ENCODE data around the gene DNAJB8. TPM values are rescaled to one million over a fixed set of nuclear protein-coding genes. Genes with fewer than 3 reads are reported as not detected.

The DNAJB8 gene
- total and polyA plus RNA-seq, 4 donors = not detected

DNA sequence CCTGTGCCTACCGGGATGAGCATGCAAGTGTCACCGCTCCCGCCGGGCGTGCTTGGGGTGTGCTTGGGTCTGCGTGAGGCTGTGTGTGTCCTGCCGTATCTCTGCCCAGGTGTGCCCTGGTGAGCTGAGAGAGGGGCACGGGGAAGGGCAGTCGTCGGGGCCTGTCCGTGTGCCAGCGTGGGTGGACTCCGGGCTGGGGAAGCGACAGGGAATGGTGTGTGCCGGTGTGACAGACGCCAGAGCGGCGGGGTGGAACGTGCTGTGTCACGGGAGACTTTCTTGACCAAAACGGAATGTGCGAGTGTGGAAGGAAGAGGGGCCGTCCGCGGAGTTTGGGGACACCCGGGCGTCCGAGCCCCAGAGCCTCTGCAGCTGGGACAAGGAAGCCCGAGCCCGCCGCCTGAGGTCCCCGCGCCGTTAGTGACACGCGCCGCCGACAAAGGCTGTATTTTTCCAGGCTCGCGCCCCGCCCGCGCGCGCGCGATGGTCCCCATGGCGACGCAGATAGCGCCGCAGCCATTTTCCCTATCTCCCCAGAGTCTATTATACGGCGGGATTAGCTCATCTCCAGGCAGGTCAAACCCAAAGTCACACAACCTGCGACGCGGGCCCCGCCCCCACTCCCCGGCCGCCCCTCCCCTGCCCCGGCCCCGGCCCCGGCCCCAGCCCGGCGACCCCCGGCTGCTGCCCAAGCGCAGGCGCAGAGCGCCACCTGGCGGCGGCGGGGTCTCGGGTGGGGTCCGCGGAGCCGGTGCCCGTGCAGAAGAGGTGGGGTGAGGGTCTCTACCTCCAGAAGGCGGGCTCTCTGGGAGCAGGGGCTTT is 30.8 kb upstream of the DNAJB8 start:
- H3K9ac ChIP-seq (ENCODE audit: low read depth in 1 of 2, low read length in 2 of 2) = no peak overlapping the region
- WGBS = 3% methylated on average over 77 of the region's 77 CpGs

DNA sequence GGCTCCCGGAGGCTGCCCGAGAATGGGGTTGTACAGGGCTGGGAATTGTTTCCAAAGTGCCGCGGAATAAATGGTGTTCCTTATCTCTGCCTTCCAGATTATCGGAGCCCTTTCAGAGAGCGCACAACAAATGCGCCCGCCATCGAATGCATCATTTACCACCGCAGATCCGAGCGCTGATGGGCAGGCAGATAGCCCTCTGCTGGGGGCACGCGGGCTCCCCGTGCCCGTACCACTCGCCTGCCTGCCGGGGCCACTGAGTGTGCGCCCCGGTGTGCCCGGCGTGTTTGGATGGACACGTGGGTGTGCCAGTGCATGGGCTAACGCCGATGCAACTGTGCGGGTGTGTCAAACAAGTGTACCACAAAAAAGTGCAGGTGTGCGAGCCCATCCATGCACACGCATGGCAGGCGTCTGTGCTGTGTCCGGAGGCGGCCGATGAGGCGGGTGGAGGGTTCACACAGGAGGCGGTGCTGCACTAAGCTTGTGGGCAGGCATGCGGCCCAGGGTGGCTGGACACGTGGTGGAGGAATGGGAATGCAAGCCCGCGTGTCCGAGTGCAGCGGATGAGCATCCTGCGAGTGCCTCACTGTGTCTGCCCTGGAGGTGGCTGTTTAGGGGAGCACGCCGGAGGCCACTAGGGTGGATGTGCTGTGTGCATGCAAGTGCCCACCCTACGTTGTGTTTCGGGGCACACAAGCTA is 30.1 kb upstream of the DNAJB8 start:
- Histone ChIP-seq H3K4me1 (ENCODE audit: control insufficient read depth in 4 of 4, insufficient read depth in 4 of 4, low read length in 3 of 4) (peaks cover 12 to 22% (median 13%) of the 10 kb centered on the region in 4 donors), H3K27me3 (ENCODE audit: control insufficient read depth in 4 of 4, insufficient read depth in 4 of 4, low read length in 3 of 4) (peaks cover 2 to 21% (median 7%) of the 10 kb centered on the region in 4 donors), H3K36me3 (ENCODE audit: control insufficient read depth in 4 of 4, insufficient read depth in 3 of 4, low read depth in 1 of 4, low read length in 3 of 4) (no peaks in the 10 kb centered on the region), H3K27ac (ENCODE audit: low read depth in 1 of 2, low read length in 2 of 2) (no peak overlapping the region), H3K4me3 (ENCODE audit: low read depth in 1 of 3, low read length in 3 of 3) (peak overlapping the region in 1 of 3 donors; percentile 62), H3K9me3 (ENCODE audit: control insufficient read depth in 4 of 4, low read length in 3 of 4) (no peaks in the 10 kb centered on the region), H3K9ac (ENCODE audit: low read depth in 1 of 2, low read length in 2 of 2) (peak overlapping the region in 1 of 2 donors; percentile 14)
- WGBS = 15% methylated on average over 45 of the region's 45 CpGs
- no peak for DNase-seq (ENCODE audit: low spot score)
- TF ChIP-seq HNF4G (IDR thresholded peaks at IDR 0.05) = no peak
- TF ChIP-seq, protein P1, sequence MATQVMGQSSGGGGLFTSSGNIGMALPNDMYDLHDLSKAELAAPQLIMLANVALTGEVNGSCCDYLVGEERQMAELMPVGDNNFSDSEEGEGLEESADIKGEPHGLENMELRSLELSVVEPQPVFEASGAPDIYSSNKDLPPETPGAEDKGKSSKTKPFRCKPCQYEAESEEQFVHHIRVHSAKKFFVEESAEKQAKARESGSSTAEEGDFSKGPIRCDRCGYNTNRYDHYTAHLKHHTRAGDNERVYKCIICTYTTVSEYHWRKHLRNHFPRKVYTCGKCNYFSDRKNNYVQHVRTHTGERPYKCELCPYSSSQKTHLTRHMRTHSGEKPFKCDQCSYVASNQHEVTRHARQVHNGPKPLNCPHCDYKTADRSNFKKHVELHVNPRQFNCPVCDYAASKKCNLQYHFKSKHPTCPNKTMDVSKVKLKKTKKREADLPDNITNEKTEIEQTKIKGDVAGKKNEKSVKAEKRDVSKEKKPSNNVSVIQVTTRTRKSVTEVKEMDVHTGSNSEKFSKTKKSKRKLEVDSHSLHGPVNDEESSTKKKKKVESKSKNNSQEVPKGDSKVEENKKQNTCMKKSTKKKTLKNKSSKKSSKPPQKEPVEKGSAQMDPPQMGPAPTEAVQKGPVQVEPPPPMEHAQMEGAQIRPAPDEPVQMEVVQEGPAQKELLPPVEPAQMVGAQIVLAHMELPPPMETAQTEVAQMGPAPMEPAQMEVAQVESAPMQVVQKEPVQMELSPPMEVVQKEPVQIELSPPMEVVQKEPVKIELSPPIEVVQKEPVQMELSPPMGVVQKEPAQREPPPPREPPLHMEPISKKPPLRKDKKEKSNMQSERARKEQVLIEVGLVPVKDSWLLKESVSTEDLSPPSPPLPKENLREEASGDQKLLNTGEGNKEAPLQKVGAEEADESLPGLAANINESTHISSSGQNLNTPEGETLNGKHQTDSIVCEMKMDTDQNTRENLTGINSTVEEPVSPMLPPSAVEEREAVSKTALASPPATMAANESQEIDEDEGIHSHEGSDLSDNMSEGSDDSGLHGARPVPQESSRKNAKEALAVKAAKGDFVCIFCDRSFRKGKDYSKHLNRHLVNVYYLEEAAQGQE (IDR thresholded peaks at IDR 0.05) = no peak
- TF ChIP-seq YY1 (IDR thresholded peaks at IDR 0.05) = no peak
- TF ChIP-seq RXRA (IDR thresholded peaks at IDR 0.05) = no peak
- TF ChIP-seq TAF1 (conservative IDR thresholded peaks at IDR 0.05) = no peak
- TF ChIP-seq JUND (IDR thresholded peaks at IDR 0.05) = no peak
- TF ChIP-seq, protein P2, sequence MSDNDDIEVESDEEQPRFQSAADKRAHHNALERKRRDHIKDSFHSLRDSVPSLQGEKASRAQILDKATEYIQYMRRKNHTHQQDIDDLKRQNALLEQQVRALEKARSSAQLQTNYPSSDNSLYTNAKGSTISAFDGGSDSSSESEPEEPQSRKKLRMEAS (IDR thresholded peaks at IDR 0.05) = no peak
- no peak for TF ChIP-seq EGR1 (IDR thresholded peaks at IDR 0.05; ENCODE audit: low read depth in 2 of 2)
- no peak for TF ChIP-seq CTCF (IDR thresholded peaks at IDR 0.05; ENCODE audit: low read depth, low read length, missing input control)
- no peak for TF ChIP-seq FOXA2 (IDR thresholded peaks at IDR 0.05)
- no peak for TF ChIP-seq SP1 (IDR thresholded peaks at IDR 0.05)
- TF ChIP-seq FOXA1 (IDR thresholded peaks at IDR 0.05) = no peak
- TF ChIP-seq, protein P3, sequence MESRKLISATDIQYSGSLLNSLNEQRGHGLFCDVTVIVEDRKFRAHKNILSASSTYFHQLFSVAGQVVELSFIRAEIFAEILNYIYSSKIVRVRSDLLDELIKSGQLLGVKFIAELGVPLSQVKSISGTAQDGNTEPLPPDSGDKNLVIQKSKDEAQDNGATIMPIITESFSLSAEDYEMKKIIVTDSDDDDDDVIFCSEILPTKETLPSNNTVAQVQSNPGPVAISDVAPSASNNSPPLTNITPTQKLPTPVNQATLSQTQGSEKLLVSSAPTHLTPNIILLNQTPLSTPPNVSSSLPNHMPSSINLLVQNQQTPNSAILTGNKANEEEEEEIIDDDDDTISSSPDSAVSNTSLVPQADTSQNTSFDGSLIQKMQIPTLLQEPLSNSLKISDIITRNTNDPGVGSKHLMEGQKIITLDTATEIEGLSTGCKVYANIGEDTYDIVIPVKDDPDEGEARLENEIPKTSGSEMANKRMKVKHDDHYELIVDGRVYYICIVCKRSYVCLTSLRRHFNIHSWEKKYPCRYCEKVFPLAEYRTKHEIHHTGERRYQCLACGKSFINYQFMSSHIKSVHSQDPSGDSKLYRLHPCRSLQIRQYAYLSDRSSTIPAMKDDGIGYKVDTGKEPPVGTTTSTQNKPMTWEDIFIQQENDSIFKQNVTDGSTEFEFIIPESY (IDR thresholded peaks at IDR 0.05) = no peak
- no peak for TF ChIP-seq GABPA (IDR thresholded peaks at IDR 0.05 in 1 of 2, conservative IDR thresholded peaks at IDR 0.05 in 1 of 2)
- TF ChIP-seq RAD21 (IDR thresholded peaks at IDR 0.05) = no peak

More for the DNA sequence above, 30.8 kb upstream of the DNAJB8 start:
- Histone ChIP-seq H3K4me3 (ENCODE audit: low read depth in 1 of 3, low read length in 3 of 3) (peak overlapping the region in 2 of 3 donors; percentile 51 to 62), H3K36me3 (ENCODE audit: control insufficient read depth in 4 of 4, insufficient read depth in 3 of 4, low read depth in 1 of 4, low read length in 3 of 4) (no peaks in the 10 kb centered on the region), H3K9me3 (ENCODE audit: control insufficient read depth in 4 of 4, low read length in 3 of 4) (no peaks in the 10 kb centered on the region), H3K27ac (ENCODE audit: low read depth in 1 of 2, low read length in 2 of 2) (no peak overlapping the region), H3K27me3 (ENCODE audit: control insufficient read depth in 4 of 4, insufficient read depth in 4 of 4, low read length in 3 of 4) (peaks cover 2 to 21% (median 5%) of the 10 kb centered on the region in 4 donors), H3K4me1 (ENCODE audit: control insufficient read depth in 4 of 4, insufficient read depth in 4 of 4, low read length in 3 of 4) (peaks cover 8 to 16% (median 11%) of the 10 kb centered on the region in 4 donors)
- DNase-seq (ENCODE audit: low spot score) = peak; percentile 87
- TF ChIP-seq JUND (IDR thresholded peaks at IDR 0.05) = no peak
- TF ChIP-seq, protein P4, sequence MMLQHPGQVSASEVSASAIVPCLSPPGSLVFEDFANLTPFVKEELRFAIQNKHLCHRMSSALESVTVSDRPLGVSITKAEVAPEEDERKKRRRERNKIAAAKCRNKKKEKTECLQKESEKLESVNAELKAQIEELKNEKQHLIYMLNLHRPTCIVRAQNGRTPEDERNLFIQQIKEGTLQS (IDR thresholded peaks at IDR 0.05) = no peak
- TF ChIP-seq FOXA1 (IDR thresholded peaks at IDR 0.05) = no peak
- peak; percentile 42 to 51 for TF ChIP-seq RAD21 (IDR thresholded peaks at IDR 0.05)
- TF ChIP-seq CTCF (IDR thresholded peaks at IDR 0.05; ENCODE audit: low read depth, low read length, missing input control) = peak; percentile 50
- peak; percentile 60 for TF ChIP-seq YY1 (IDR thresholded peaks at IDR 0.05)
